CD14-positive monocyte (primary cell): ENCODE measurements around the gene AP2B1. TPM values are rescaled to one million over a fixed set of nuclear protein-coding genes. Genes with fewer than 3 reads are reported as not detected.
"Not testable (repeated sequence)": the region's sequence is repeated elsewhere in the genome, so short reads cannot be mapped to it uniquely, and the experiment has no call there.

ENCODE experiments used
- DNase-seq, 3 donors: peaks; one replicate each; pipeline ENCODE4 v3.0.0-alpha.2; 2011 to 2022
- H2AFZ ChIP-seq: 2 replicates; pipeline ENCODE4 v1.6.0; 2012; ENCODE audit warnings: mild to moderate bottlenecking, low read depth, low read length, inconsistent platforms; ENCODE audit not compliant: insufficient read depth, poor library complexity, severe bottlenecking
- H3K27ac ChIP-seq, 2 donors: 1 replicate in 1 of 2; 2 replicates in 1 of 2; pipeline ENCODE4 v1.5.1; 2012 to 2013; ENCODE audit warnings: low read length in 2 of 2, control low read depth in 1 of 2, inconsistent platforms in 1 of 2, low read depth in 1 of 2, mild to moderate bottlenecking in 1 of 2
- H3K27me3 ChIP-seq, 2 donors: one replicate each; pipeline versions ENCODE4 v1.6.0 to v1.6.1; 2011 to 2013; ENCODE audit warnings: low read length in 2 of 2; ENCODE audit not compliant: control insufficient read depth in 2 of 2, insufficient read depth in 2 of 2
- H3K36me3 ChIP-seq, 2 donors: replicated peaks in 1 of 2; 1 replicate in 1 of 2; 2 replicates in 1 of 2; pipeline versions ENCODE4 v1.5.1 to v1.6.1; 2012 to 2013; ENCODE audit warnings: low read length in 2 of 2, control low read depth in 1 of 2, inconsistent platforms in 1 of 2, mild to moderate bottlenecking in 1 of 2; ENCODE audit not compliant: insufficient read depth in 2 of 2, control insufficient read depth in 1 of 2
- H3K4me1 ChIP-seq, 2 donors: 1 replicate in 1 of 2; 2 replicates in 1 of 2; pipeline versions ENCODE4 v1.5.1 to v1.6.1; 2012 to 2013; ENCODE audit warnings: low read length in 2 of 2, control low read depth in 1 of 2, inconsistent platforms in 1 of 2, mild to moderate bottlenecking in 1 of 2, moderate library complexity in 1 of 2; ENCODE audit not compliant: insufficient read depth in 2 of 2, control insufficient read depth in 1 of 2
- H3K4me2 ChIP-seq: replicated peaks from 2 replicates; pipeline ENCODE3; 2012; ENCODE audit warnings: low read length, moderate library complexity, mild to moderate bottlenecking; ENCODE audit not compliant: poor library complexity, severe bottlenecking; ENCODE audit errors: extremely low read depth
- H3K4me3 ChIP-seq, 3 experiments: fragments of 200-600 bp in 1 of 3; sonication (generic) in 1 of 3; replicated peaks in 1 of 3; 1 replicate in 2 of 3; 2 replicates in 1 of 3; pipeline ENCODE4 v1.5.1; 2011 to 2013; ENCODE audit warnings: low read length in 3 of 3, mild to moderate bottlenecking in 3 of 3, control low read depth in 2 of 3, low read depth in 2 of 3, inconsistent platforms in 1 of 3, moderate library complexity in 1 of 3
- H3K79me2 ChIP-seq: 2 replicates; pipeline ENCODE4 v1.6.0; 2012; ENCODE audit warnings: mild to moderate bottlenecking, control low read depth, inconsistent platforms, low read length, moderate library complexity; ENCODE audit not compliant: insufficient read depth
- H3K9ac ChIP-seq: 2 replicates; pipeline ENCODE4 v1.6.0; 2017; ENCODE audit warnings: low read length, mild to moderate bottlenecking; ENCODE audit not compliant: insufficient read depth, poor library complexity, severe bottlenecking
- H3K9me3 ChIP-seq, 2 donors: replicated peaks in 1 of 2; 1 replicate in 1 of 2; 2 replicates in 1 of 2; pipeline versions ENCODE4 v1.5.1 to v1.6.1; 2012 to 2013; ENCODE audit warnings: low read length in 2 of 2, control low read depth in 1 of 2; ENCODE audit not compliant: control insufficient read depth in 1 of 2, insufficient read depth in 1 of 2
- H4K20me1 ChIP-seq: 2 replicates; pipeline ENCODE4 v1.6.0; 2012; ENCODE audit warnings: mild to moderate bottlenecking, low read length, control low read depth, moderate library complexity; ENCODE audit not compliant: insufficient read depth
- H3K27ac Mint-ChIP-seq, 7 donors: one replicate each; pipeline ENCODE4 v1.8.0; 2020; ENCODE audit warnings: mild to moderate bottlenecking in 7 of 7, mixed read lengths in 7 of 7, moderate library complexity in 6 of 7, inconsistent platforms in 2 of 7
- H3K27me3 Mint-ChIP-seq, 3 donors: one replicate each; pipeline ENCODE4 v1.8.0; 2021 to 2022; ENCODE audit warnings: low read depth in 3 of 3, mild to moderate bottlenecking in 3 of 3, mixed read lengths in 3 of 3, moderate library complexity in 3 of 3, inconsistent platforms in 1 of 3
- H3K36me3 Mint-ChIP-seq, 2 donors: one replicate each; pipeline ENCODE4 v1.8.0; 2020; ENCODE audit warnings: mixed read lengths in 2 of 2, inconsistent platforms in 1 of 2, mild to moderate bottlenecking in 1 of 2
- H3K4me1 Mint-ChIP-seq: one replicate; pipeline ENCODE4 v1.8.0; 2020; ENCODE audit warnings: mild to moderate bottlenecking, mixed read lengths
- H3K4me3 Mint-ChIP-seq, 2 donors: one replicate each; pipeline ENCODE4 v1.8.0; 2020; ENCODE audit warnings: mild to moderate bottlenecking in 2 of 2, mixed read lengths in 2 of 2, moderate library complexity in 1 of 2
- H3K9me3 Mint-ChIP-seq, 7 donors: one replicate each; pipeline ENCODE4 v1.8.0; 2020 to 2022; ENCODE audit warnings: mixed read lengths in 7 of 7, mild to moderate bottlenecking in 6 of 7, moderate library complexity in 6 of 7, inconsistent platforms in 2 of 7
- WGBS: methylation state at CpG from one replicate; pipeline ENCODE4 v1.1.5; 2013; ENCODE audit warnings: missing lambda C conversion rate; ENCODE audit not compliant: insufficient coverage; 5-methylcytosine and 5-hydroxymethylcytosine counted together
- intact Hi-C, 2 donors: fragments of 100-400 bp; cut with micrococcal nuclease; formaldehyde crosslinking; loops; one replicate each; pipeline versions ENCODE4 v1.15.0 to v1.15.1; 2023
- polyA plus RNA-seq, 3 donors: library from polyadenylated mRNA; depleted of rRNA in 1 of 3; unstranded in 2 of 3; stranded (reverse) in 1 of 3; fragments of 300-500 nt in 2 of 3; fragments of >200 nt in 1 of 3; fragmentation: Illumina TruSeq in 2 of 3; gene quantifications; 1 replicate in 2 of 3; 2 replicates in 1 of 3; pipeline ENCODE4 v1.2.3, GENCODE V29; 2012 to 2021
- TF ChIP-seq, protein P1 (sequence below): fragments of 200-600 bp; IDR thresholded peaks from one replicate; pipeline ENCODE4 v1.8.0; 2022; ENCODE audit warnings: antibody characterized with exemption, mild to moderate bottlenecking

Gene AP2B1
- polyA plus RNA-seq, 3 donors: 28.7 to 44.2 (median 29.4) TPM

- Histone ChIP-seq H3K27me3 (no peaks in the 10 kb centered on the region), H4K20me1 (no peaks in the 10 kb centered on the region), H3K4me2 (no peak within 1 kb of the TSS), H3K4me1 (no peaks in the 10 kb centered on the region), H3K9me3 (no peaks in the 10 kb centered on the region), H3K36me3 (no peaks in the 10 kb centered on the region), H3K9ac (no peak within 1 kb of the TSS), H3K27ac (no peak within 1 kb of the TSS), H2AFZ (no peak within 1 kb of the TSS), H3K4me3 (no peak within 1 kb of the TSS), H3K79me2 (no peaks in the 10 kb centered on the region)
- TF ChIP-seq, protein P1, sequence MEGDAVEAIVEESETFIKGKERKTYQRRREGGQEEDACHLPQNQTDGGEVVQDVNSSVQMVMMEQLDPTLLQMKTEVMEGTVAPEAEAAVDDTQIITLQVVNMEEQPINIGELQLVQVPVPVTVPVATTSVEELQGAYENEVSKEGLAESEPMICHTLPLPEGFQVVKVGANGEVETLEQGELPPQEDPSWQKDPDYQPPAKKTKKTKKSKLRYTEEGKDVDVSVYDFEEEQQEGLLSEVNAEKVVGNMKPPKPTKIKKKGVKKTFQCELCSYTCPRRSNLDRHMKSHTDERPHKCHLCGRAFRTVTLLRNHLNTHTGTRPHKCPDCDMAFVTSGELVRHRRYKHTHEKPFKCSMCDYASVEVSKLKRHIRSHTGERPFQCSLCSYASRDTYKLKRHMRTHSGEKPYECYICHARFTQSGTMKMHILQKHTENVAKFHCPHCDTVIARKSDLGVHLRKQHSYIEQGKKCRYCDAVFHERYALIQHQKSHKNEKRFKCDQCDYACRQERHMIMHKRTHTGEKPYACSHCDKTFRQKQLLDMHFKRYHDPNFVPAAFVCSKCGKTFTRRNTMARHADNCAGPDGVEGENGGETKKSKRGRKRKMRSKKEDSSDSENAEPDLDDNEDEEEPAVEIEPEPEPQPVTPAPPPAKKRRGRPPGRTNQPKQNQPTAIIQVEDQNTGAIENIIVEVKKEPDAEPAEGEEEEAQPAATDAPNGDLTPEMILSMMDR: no peak
- Mint-ChIP-seq H3K27ac (no peak within 1 kb of the TSS), H3K4me3 (no peak within 1 kb of the TSS), H3K36me3 (no peaks in the 10 kb centered on the region), H3K9me3 (no peaks in the 10 kb centered on the region), H3K4me1 (peaks cover 9% of the 10 kb centered on the region), H3K27me3 (peaks cover 1 to 6% (median 5%) of the 10 kb centered on the region in 3 donors)
- no peak for DNase-seq
- no CpG with 5 or more reads among the region's 3 CpGs for WGBS
- intact Hi-C loops: no loop called here
Measured at GRCh38 chr17:35560703-35561102, 26.4 kb upstream of the AP2B1 start, which contains the start of gene SLFN14. SLFN14 (minus strand) TSS chr17:35560819; CDS start chr17:35558062, 2,757 bp downstream.

- H3K9ac ChIP-seq, H3K27ac Mint-ChIP-seq, DNase-seq, H3K36me3 ChIP-seq, H2AFZ ChIP-seq, H3K36me3 Mint-ChIP-seq, H3K27me3 ChIP-seq, H3K27me3 Mint-ChIP-seq, H3K27ac ChIP-seq, H4K20me1 ChIP-seq, H3K4me3 Mint-ChIP-seq, H3K4me1 Mint-ChIP-seq, intact Hi-C loops, H3K4me1 ChIP-seq, H3K9me3 ChIP-seq, H3K79me2 ChIP-seq, H3K4me3 ChIP-seq, H3K4me2 ChIP-seq, H3K9me3 Mint-ChIP-seq: not testable (repeated sequence)
- 100% methylated on average over 1 of the region's 16 CpGs for WGBS
Measured at GRCh38 chr17:35563181-35563580, 23.9 kb upstream of the AP2B1 start.
